B cell (primary cell): ENCODE measurements around the gene MEOX2. TPM values are rescaled to one million over a fixed set of nuclear protein-coding genes. Genes with fewer than 3 reads are reported as not detected.

Source experiments
- ATAC-seq: fragments of 200-7000 bp; cut with Tn5 transposase; one replicate; pipeline ENCODE4 v1.10.0; 2021; ENCODE audit warnings: low read depth, mild to moderate bottlenecking, moderate number of reproducible peaks, moderate library complexity
- CTCF ChIA-PET: fragments of 350-600 bp; sonication (Branson Sonifier 250); formaldehyde crosslinking; loops from one replicate; lab custom pipeline; 2021; ENCODE audit warnings: antibody characterized with exemption, inconsistent platforms; lab: Charles Lee
- POLR2A ChIA-PET: fragments of 350-600 bp; sonication (Branson Sonifier 250); formaldehyde crosslinking; loops from one replicate; lab custom pipeline; 2021; ENCODE audit warnings: antibody characterized with exemption; lab: Charles Lee
- DNase-seq: peaks from one replicate; pipeline ENCODE4 v3.0.0; 2013
- H2AFZ ChIP-seq: 2 replicates; pipeline ENCODE4 v1.6.1; 2012; ENCODE audit warnings: mild to moderate bottlenecking, low read depth, low read length; ENCODE audit not compliant: insufficient read depth, poor library complexity, severe bottlenecking
- H3K27ac ChIP-seq, 2 donors: 1 replicate in 1 of 2; 2 replicates in 1 of 2; pipeline ENCODE4 v1.5.1; 2012 to 2013; ENCODE audit warnings: low read length in 2 of 2, mild to moderate bottlenecking in 2 of 2, moderate library complexity in 1 of 2
- H3K27me3 ChIP-seq, 4 experiments: fragments of 200-600 bp in 1 of 4; sonication (generic) in 1 of 4; replicated peaks in 1 of 4; 1 replicate in 2 of 4; 2 replicates in 2 of 4; pipeline versions ENCODE4 v1.6.1 to v1.7.0; 2013 to 2016; ENCODE audit warnings: low read length in 3 of 4, mild to moderate bottlenecking in 2 of 4, mixed read lengths in 1 of 4, moderate library complexity in 1 of 4; ENCODE audit not compliant: insufficient read depth in 4 of 4, control insufficient read depth in 3 of 4; ENCODE audit errors: control extremely low read depth in 1 of 4
- H3K36me3 ChIP-seq, 2 experiments: replicated peaks in 1 of 2; 1 replicate in 1 of 2; 2 replicates in 1 of 2; pipeline versions ENCODE4 v1.6.1 to v1.7.1; 2013; ENCODE audit warnings: low read length in 1 of 2; ENCODE audit not compliant: insufficient read depth in 2 of 2, control insufficient read depth in 1 of 2; ENCODE audit errors: control extremely low read depth in 1 of 2, extremely low read depth in 1 of 2
- H3K4me1 ChIP-seq, 2 donors: fragments of 200-600 bp in 1 of 2; sonication (generic) in 1 of 2; 1 replicate in 1 of 2; 2 replicates in 1 of 2; pipeline versions ENCODE4 v1.5.1 to v1.6.1; 2013 to 2017; ENCODE audit warnings: low read length in 2 of 2; ENCODE audit not compliant: control insufficient read depth in 2 of 2, insufficient read depth in 2 of 2
- H3K4me2 ChIP-seq: replicated peaks from 2 replicates; pipeline ENCODE3; 2012; ENCODE audit warnings: mild to moderate bottlenecking, low read depth, low read length; ENCODE audit not compliant: poor library complexity, severe bottlenecking
- H3K4me3 ChIP-seq, 5 experiments: fragments of 200-600 bp in 1 of 5; sonication (generic) in 1 of 5; 1 replicate in 3 of 5; 2 replicates in 2 of 5; pipeline versions ENCODE4 v1.5.1 to v1.7.0; 2011 to 2016; ENCODE audit warnings: low read length in 4 of 5, mild to moderate bottlenecking in 4 of 5, low read depth in 2 of 5, control low read depth in 1 of 5, moderate library complexity in 1 of 5; ENCODE audit not compliant: insufficient read depth in 1 of 5; ENCODE audit errors: control extremely low read depth in 1 of 5, extremely low read depth in 1 of 5
- H3K79me2 ChIP-seq: fragments of 200-600 bp; sonication (generic); one replicate; pipeline ENCODE4 v1.6.0; 2016; ENCODE audit warnings: low read length; ENCODE audit not compliant: control insufficient read depth, insufficient read depth
- H3K9ac ChIP-seq: fragments of 200-600 bp; sonication (generic); 2 replicates; pipeline ENCODE4 v1.6.1; 2017; ENCODE audit warnings: mild to moderate bottlenecking, low read length, moderate library complexity
- H3K9me3 ChIP-seq, 3 donors: one replicate each; pipeline versions ENCODE4 v1.6.1 to v1.7.1; 2013; ENCODE audit warnings: low read length in 2 of 3; ENCODE audit not compliant: control insufficient read depth in 2 of 3, insufficient read depth in 1 of 3; ENCODE audit errors: control extremely low read depth in 1 of 3
- H4K20me1 ChIP-seq: 2 replicates; pipeline ENCODE4 v1.6.0; 2012; ENCODE audit warnings: mild to moderate bottlenecking, low read length; ENCODE audit not compliant: insufficient read depth, control insufficient read depth, poor library complexity, severe bottlenecking
- H3K27ac Mint-ChIP-seq: one replicate; pipeline ENCODE4 v1.8.0; 2021; ENCODE audit warnings: mixed read lengths
- H3K27me3 Mint-ChIP-seq: one replicate; pipeline ENCODE4 v1.8.0; 2021; ENCODE audit warnings: mixed read lengths
- H3K4me1 Mint-ChIP-seq: one replicate; pipeline ENCODE4 v1.8.0; 2021; ENCODE audit warnings: mixed read lengths
- H3K4me3 Mint-ChIP-seq: one replicate; pipeline ENCODE4 v1.8.0; 2021; ENCODE audit warnings: mixed read lengths
- H3K9me3 Mint-ChIP-seq: one replicate; pipeline ENCODE4 v1.8.0; 2022; ENCODE audit warnings: mixed read lengths; ENCODE audit not compliant: insufficient read depth
- CTCF ChIP-seq: fragments of 200-600 bp; IDR thresholded peaks from one replicate; pipeline ENCODE4 v1.8.0; 2022; ENCODE audit warnings: antibody characterized with exemption, mild to moderate bottlenecking
- EZH2 ChIP-seq: IDR thresholded peaks from 2 replicates; pipeline ENCODE4 v1.6.1; 2012; ENCODE audit warnings: borderline replicate concordance, low read depth, mild to moderate bottlenecking, moderate library complexity, low read length; ENCODE audit not compliant: insufficient read depth, poor library complexity, severe bottlenecking
- WGBS: methylation state at CpG from one replicate; pipeline ENCODE4 v1.1.5; 2013; ENCODE audit warnings: missing lambda C conversion rate; ENCODE audit not compliant: insufficient coverage; 5-methylcytosine and 5-hydroxymethylcytosine counted together
- intact Hi-C: fragments of 100-400 bp; cut with micrococcal nuclease; formaldehyde crosslinking; loops from one replicate; pipeline ENCODE4 v1.10.0; 2022
- polyA plus RNA-seq: library from polyadenylated mRNA; depleted of rRNA; stranded (reverse); fragments of >200 nt; gene quantifications from 2 replicates; pipeline ENCODE4 v1.2.3, GENCODE V29; 2012
- total RNA-seq, 2 donors: library from RNA; stranded (reverse); fragments of 120-200 nt in 1 of 2; gene quantifications; 1 replicate in 1 of 2; 2 replicates in 1 of 2; pipeline versions ENCODE4 v1.2.3 to v1.2.4, GENCODE V29; 2013 to 2022

Gene MEOX2
- total and polyA plus RNA-seq, 2 donors (not counting 1 experiment from before 2014, with no cell fraction given), result not detected

DNA sequence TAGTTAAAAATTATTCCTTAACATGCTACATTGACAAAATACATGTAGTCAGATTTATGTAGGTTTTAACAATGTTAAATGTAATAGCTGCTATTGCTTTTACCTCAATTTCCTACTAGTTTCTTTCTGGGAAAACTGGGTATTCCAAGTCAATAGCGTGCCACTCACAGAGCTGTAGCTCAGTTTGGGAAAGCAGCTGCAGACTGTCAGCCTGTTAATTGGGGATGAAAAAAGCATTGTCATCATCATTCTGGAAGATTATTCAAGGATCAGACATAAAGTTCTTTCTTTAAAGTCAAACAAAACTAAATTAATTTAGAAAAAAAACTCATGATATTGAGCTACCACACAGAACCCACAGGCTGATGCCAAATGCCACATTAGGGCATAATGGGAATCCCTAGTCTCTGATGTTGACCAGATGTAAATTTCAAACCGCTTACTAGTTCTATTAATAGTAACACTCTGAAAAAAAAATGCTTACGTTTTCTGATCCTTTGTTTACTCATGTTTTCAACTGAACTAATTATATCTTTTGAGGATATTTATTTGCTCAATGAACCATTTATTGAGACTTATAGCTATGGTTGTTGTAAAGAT lies 105.0 kb downstream of the MEOX2 start:
- no peak overlapping the region for H3K4me2 ChIP-seq
- H3K4me3 Mint-ChIP-seq, result no peak overlapping the region
- H3K27me3 Mint-ChIP-seq, result no peaks in the 10 kb centered on the region
- no peaks in the 10 kb centered on the region for H3K36me3 ChIP-seq
- ChIA-PET CTCF (no interaction called here), POLR2A (no interaction called here)
- no peak for TF ChIP-seq EZH2
- TF ChIP-seq CTCF, result no peak
- intact Hi-C loops, result no loop called here
- no peaks in the 10 kb centered on the region for H3K27me3 ChIP-seq
- no peak overlapping the region for H3K27ac Mint-ChIP-seq
- no peaks in the 10 kb centered on the region for H3K4me1 Mint-ChIP-seq
- H3K4me3 ChIP-seq, result no peak overlapping the region
- peaks cover 0 to 5% (median 2%) of the 10 kb centered on the region in 3 donors for H3K9me3 ChIP-seq
- DNase-seq (no peak), ATAC-seq (no peak)
- no peak overlapping the region for H3K9ac ChIP-seq
- peaks cover 4% of the 10 kb centered on the region for H3K9me3 Mint-ChIP-seq
- H4K20me1 ChIP-seq, result no peaks in the 10 kb centered on the region
- no peak overlapping the region for H2AFZ ChIP-seq
- no peaks in the 10 kb centered on the region for H3K4me1 ChIP-seq
- no peaks in the 10 kb centered on the region for H3K79me2 ChIP-seq
- H3K27ac ChIP-seq, result no peak overlapping the region
- 100% methylated on average over 1 of the region's 3 CpGs for WGBS

DNA sequence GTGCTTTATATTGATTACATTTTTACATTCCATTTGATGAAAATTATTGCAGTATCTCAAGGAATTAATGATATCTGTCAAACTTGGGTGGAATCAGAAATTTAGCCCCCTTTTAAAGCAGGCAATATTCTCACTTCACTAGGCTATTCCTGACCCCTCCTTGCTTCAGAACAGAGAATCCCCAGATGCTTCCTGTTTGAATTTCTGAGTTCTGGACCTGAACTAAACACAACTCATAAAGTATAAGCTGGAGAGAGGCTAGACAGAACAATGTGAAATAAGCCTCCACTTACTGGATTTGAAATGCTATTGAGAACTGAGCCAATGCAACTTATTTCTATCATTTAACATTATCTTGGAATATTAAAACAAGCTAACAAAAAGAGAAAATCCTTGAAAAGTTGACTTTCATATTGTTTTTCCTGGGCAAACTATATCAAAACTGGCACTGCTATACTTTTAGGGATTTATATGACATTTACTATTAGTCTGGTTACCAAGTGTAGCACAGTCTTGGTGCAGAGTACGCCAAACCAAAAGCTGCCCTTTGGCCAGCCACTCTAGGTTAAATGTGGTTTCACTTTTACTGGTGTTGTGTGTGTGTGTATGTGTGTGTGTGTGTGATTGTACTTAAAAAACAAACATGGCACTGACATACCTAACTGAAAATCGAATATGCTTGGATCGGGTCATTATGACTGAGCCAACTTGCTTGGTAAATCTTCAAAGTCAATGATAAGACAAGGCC lies 105.7 kb downstream of the MEOX2 start:
- Histone ChIP-seq H4K20me1 (no peaks in the 10 kb centered on the region), H3K9me3 (peaks cover 0 to 5% (median 2%) of the 10 kb centered on the region in 3 donors), H2AFZ (no peak overlapping the region), H3K4me2 (no peak overlapping the region), H3K9ac (no peak overlapping the region), H3K4me3 (no peak overlapping the region), H3K79me2 (no peaks in the 10 kb centered on the region), H3K27ac (no peak overlapping the region), H3K36me3 (no peaks in the 10 kb centered on the region), H3K4me1 (no peaks in the 10 kb centered on the region), H3K27me3 (no peaks in the 10 kb centered on the region)
- WGBS, result 100% methylated on average over 1 of the region's 3 CpGs
- ATAC-seq (no peak), DNase-seq (no peak)
- POLR2A ChIA-PET, result no interaction called here
- no peaks in the 10 kb centered on the region for H3K27me3 Mint-ChIP-seq
- intact Hi-C loops, result no loop called here
- TF ChIP-seq EZH2 (no peak), CTCF (no peak)
- no peak overlapping the region for H3K4me3 Mint-ChIP-seq
- H3K9me3 Mint-ChIP-seq, result peaks cover 4% of the 10 kb centered on the region
- CTCF ChIA-PET, result no interaction called here
- no peak overlapping the region for H3K27ac Mint-ChIP-seq
- no peaks in the 10 kb centered on the region for H3K4me1 Mint-ChIP-seq
